Activated naive CD8-positive, alpha-beta T cell treated with anti-CD3 and anti-CD28 coated beads, Interleukin-2, amount 50 U/mL, for 16 hours (primary cell): ENCODE measurements around the gene RMND1.

ENCODE experiments used
- DNase-seq: peaks from one replicate; pipeline ENCODE4 v3.0.0-alpha.2; 2020; ENCODE audit warnings: low read depth, low spot score

The RMND1 gene

GRCh38 chr6:151417477-151417876 lies 34.4 kb downstream of the RMND1 start:
- DNase-seq = no peak

- no peak for DNase-seq
Measured at GRCh38 chr6:151414641-151415260, 37.2 kb downstream of the RMND1 start.

- no peak for DNase-seq
Measured at GRCh38 chr6:151413372-151414145, 38.4 kb downstream of the RMND1 start.

GRCh38 chr6:151412909-151413308 lies 39.0 kb downstream of the RMND1 start:
- DNase-seq = no peak

- DNase-seq = no peak
Measured at GRCh38 chr6:151409679-151410078, 42.2 kb downstream of the RMND1 start.

- DNase-seq = no peak
Measured at GRCh38 chr6:151409260-151409659, 42.7 kb downstream of the RMND1 start.

GRCh38 chr6:151408858-151409257 lies 43.1 kb downstream of the RMND1 start:
- DNase-seq = no peak

GRCh38 chr6:151403919-151404308 lies 48.0 kb downstream of the RMND1 start:
- no peak for DNase-seq

- no peak for DNase-seq
Measured at GRCh38 chr6:151402228-151402627, 49.7 kb downstream of the RMND1 start.

GRCh38 chr6:151400473-151400872 lies 51.5 kb downstream of the RMND1 start:
- no peak for DNase-seq

GRCh38 chr6:151399679-151400078 lies 52.2 kb downstream of the RMND1 start:
- DNase-seq = no peak

GRCh38 chr6:151393410-151393809 lies 58.5 kb downstream of the RMND1 start:
- no peak for DNase-seq

GRCh38 chr6:151392427-151392826 lies 59.5 kb downstream of the RMND1 start:
- no peak for DNase-seq

- DNase-seq = peak; percentile 21
Measured at GRCh38 chr6:151391471-151392413, 60.2 kb downstream of the RMND1 start, which contains the start of gene ZBTB2. Gene ZBTB2 (minus strand): TSS chr6:151391559. CDS start chr6:151373637, 17,922 bp downstream.

GRCh38 chr6:151390851-151391470 lies 61.0 kb downstream of the RMND1 start:
- peak; percentile 66 for DNase-seq

GRCh38 chr6:151390276-151390850 lies 61.6 kb downstream of the RMND1 start:
- peak; percentile 94 for DNase-seq

- DNase-seq = no peak
Measured at GRCh38 chr6:151389618-151390275, 62.2 kb downstream of the RMND1 start.

GRCh38 chr6:151388997-151389617 lies 62.8 kb downstream of the RMND1 start:
- DNase-seq = no peak

GRCh38 chr6:151388236-151388635 lies 63.7 kb downstream of the RMND1 start:
- no peak for DNase-seq
